ENCODE data around the gene IFT81.
"Not testable (repeated sequence)": the region's sequence is repeated elsewhere in the genome, so short reads cannot be mapped to it uniquely, and the experiment has no call there.

Gene IFT81

GRCh38 chr12:110124269-110124995 is at the start of gene IFT81:
Gene IFT81, plus strand, starts transcription at chr12:110124357. Its CDS starts 3,024 bp downstream, at chr12:110127381.
- Mint-ChIP-seq H3K36me3 (ENCODE audit: low read depth) (no peaks in the 10 kb centered on the region), H3K27ac (peak within 1 kb of the TSS; percentile 69), H3K4me1 (peaks cover 8% of the 10 kb centered on the region), H3K4me3 (peak within 1 kb of the TSS; percentile 85), H3K27me3 (peaks cover 2% of the 10 kb centered on the region), H3K9me3 (no peaks in the 10 kb centered on the region)
- peak; percentile 97 for DNase-seq
- peak; percentile 94 for ATAC-seq

DNA sequence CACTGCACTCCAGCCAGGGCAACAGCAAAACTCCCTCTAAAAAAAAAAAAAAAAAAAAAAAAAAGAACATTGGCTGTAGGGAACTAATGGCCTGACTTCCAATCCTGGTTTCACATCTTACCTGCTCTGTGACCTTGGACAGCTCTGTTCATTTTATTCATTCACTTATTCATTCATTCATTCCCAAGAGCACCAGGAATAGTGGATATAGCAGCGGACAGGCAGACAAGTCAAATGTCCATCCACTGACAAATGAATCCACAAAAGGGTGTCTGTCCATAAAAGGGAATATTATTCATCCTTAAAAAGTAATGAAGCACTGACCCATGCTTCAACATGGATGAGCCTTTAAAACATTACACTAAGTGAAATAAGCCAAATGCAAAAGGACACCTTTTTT is 48.3 kb upstream of the IFT81 start:
- peaks cover 60% of the 10 kb centered on the region for H3K4me1 Mint-ChIP-seq
- ATAC-seq (no peak), DNase-seq (no peak)
- H3K4me3 Mint-ChIP-seq, result no peak overlapping the region
- peaks cover 4% of the 10 kb centered on the region for H3K36me3 Mint-ChIP-seq (ENCODE audit: low read depth)
- no peak overlapping the region for H3K27ac Mint-ChIP-seq
- H3K27me3 Mint-ChIP-seq, result peaks cover 3% of the 10 kb centered on the region
- peaks cover 13% of the 10 kb centered on the region for H3K9me3 Mint-ChIP-seq

DNA sequence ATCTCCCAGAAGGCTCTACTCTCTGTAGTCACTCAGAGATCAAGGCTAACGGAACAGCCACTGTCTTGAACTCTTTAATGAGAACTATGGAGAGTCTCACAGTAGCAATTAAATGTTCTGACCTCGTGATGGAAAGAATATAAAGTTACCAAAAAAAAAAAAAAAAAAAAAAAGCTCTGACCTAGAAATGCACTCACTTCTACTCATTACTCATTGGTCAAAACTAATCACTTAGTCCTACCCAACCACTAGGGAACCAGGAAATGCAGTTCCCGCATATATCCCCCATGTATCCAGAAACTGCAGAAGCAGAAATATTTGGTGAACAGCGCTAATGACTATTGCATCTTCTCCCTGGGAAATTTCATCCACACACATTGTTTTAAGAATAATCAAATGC is 46.4 kb upstream of the IFT81 start:
- H3K27me3 Mint-ChIP-seq, result peaks cover 3% of the 10 kb centered on the region
- no peak overlapping the region for H3K4me3 Mint-ChIP-seq
- H3K9me3 Mint-ChIP-seq, result peaks cover 13% of the 10 kb centered on the region
- ATAC-seq (no peak), DNase-seq (no peak)
- peaks cover 4% of the 10 kb centered on the region for H3K36me3 Mint-ChIP-seq (ENCODE audit: low read depth)
- H3K4me1 Mint-ChIP-seq, result peaks cover 51% of the 10 kb centered on the region
- no peak overlapping the region for H3K27ac Mint-ChIP-seq

- peak; percentile 71 for DNase-seq
Observed at GRCh38 chr12:110079477-110080400, 44.4 kb upstream of the IFT81 start.

DNA sequence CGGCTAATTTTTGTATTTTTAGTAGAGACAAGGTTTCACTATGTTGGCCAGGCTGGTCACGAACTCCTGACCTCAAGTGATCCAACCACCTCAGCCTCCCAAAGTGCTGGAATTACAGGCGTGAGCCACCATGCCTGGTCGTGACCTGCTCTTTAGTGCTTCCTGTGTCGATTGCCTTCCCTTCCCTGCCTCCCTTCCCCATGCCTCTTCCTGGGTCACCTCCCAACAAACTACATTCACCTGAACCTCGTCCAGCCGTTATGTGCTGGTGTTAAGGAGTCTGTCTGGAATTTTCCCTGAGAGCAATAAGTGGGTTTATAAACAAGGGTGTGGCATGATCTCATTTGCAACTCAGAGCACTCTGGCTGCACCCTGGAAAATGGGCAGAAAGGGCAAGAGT is 43.7 kb upstream of the IFT81 start:
- no peak overlapping the region for H3K4me3 Mint-ChIP-seq
- ATAC-seq (no peak), DNase-seq (no peak)
- peaks cover 33% of the 10 kb centered on the region for H3K4me1 Mint-ChIP-seq
- H3K27ac Mint-ChIP-seq, result peak overlapping the region; percentile 82
- peaks cover 13% of the 10 kb centered on the region for H3K9me3 Mint-ChIP-seq
- peaks cover 4% of the 10 kb centered on the region for H3K36me3 Mint-ChIP-seq (ENCODE audit: low read depth)
- no peaks in the 10 kb centered on the region for H3K27me3 Mint-ChIP-seq

More at GRCh38 chr12:110079477-110080400, 44.4 kb upstream of the IFT81 start:
- Mint-ChIP-seq H3K36me3 (ENCODE audit: low read depth) (peaks cover 4% of the 10 kb centered on the region), H3K4me1 (peaks cover 33% of the 10 kb centered on the region), H3K4me3 (peak overlapping the region; percentile 68), H3K9me3 (peaks cover 13% of the 10 kb centered on the region), H3K27me3 (no peaks in the 10 kb centered on the region), H3K27ac (peak overlapping the region; percentile 95)
- ATAC-seq, result peak; percentile 87

GRCh38 chr12:110084314-110085015 is 39.7 kb upstream of the IFT81 start:
- Mint-ChIP-seq H3K4me1 (peaks cover 16% of the 10 kb centered on the region), H3K27ac (no peak overlapping the region), H3K27me3 (peaks cover 2% of the 10 kb centered on the region)

DNA sequence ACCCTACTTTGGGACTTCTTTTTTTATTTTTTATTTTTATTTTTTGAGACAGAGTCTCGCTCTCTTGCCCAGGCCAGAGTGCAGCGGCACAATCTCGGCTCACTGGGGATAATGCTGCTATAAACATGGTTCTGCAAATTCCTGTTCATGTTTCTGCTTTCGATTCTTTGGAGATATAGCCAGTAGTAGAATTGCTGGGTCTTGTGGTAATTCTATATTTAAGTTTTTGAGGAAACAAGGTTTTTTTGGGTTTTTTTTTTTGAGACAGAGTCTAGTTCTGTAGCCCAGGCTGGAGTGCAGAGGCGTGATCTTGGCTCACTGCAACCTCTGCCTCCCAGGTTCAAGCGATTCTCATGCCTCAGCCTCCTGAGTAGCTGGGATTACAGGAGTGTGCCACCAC is 35.9 kb upstream of the IFT81 start:
- not testable (repeated sequence) for H3K4me3 Mint-ChIP-seq; H3K9me3 Mint-ChIP-seq; ATAC-seq; H3K27me3 Mint-ChIP-seq; H3K36me3 Mint-ChIP-seq (ENCODE audit: low read depth); H3K27ac Mint-ChIP-seq; DNase-seq; H3K4me1 Mint-ChIP-seq

More at GRCh38 chr12:110084314-110085015, 39.7 kb upstream of the IFT81 start:
- H3K9me3 Mint-ChIP-seq, result peaks cover 5% of the 10 kb centered on the region
- ATAC-seq (no peak), DNase-seq (no peak)
- no peak overlapping the region for H3K4me3 Mint-ChIP-seq
- H3K36me3 Mint-ChIP-seq (ENCODE audit: low read depth), result peaks cover 3% of the 10 kb centered on the region

- no peak for DNase-seq
- Mint-ChIP-seq H3K4me1 (no peaks in the 10 kb centered on the region), H3K36me3 (ENCODE audit: low read depth) (no peaks in the 10 kb centered on the region), H3K27ac (no peak overlapping the region), H3K27me3 (peaks cover 2% of the 10 kb centered on the region), H3K9me3 (no peaks in the 10 kb centered on the region), H3K4me3 (no peak overlapping the region)
- no peak for ATAC-seq
Observed at GRCh38 chr12:110088936-110089335, 35.2 kb upstream of the IFT81 start.

DNA sequence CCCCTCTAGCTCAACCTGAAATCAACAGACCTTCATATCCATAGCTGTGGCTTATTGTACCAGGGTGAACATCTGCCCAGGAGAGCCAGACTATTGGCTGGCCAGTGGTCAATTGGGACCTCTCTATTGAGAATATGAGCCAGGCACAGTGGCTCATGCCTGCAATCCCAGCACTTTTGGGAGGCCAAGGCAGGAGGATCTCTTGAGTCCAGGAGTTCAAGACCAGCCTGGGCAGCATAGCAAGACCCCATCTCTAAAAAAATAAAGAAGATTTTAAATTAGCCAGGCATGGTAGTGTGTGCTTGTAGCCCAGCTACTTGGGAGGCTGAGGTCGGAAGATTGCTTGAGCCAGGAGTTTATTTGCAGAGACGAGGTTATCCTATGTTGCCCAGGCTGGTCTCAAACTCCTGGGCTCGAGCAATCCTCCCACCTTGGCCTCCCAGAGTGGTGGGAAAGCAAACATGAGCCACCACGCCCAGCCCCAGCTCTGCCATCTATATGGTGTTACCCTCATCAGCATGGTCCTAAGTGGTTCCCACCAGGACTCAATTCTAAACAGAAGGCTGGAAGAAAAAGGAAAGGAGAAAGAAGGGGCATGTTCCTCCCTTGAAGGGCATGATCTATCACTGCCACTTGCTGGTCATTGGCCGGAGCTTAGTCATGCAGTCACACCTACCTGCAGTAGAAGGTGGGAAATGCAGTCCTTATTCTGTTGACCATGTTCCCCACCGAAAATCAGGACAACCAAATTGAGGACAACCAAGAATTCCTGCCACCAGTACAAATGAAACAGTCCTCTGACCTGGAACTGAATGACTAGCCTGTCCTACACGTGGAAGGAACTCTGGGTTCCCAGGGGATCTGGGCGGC is 33.7 kb upstream of the IFT81 start:
- DNase-seq, result no peak
- Mint-ChIP-seq H3K4me1 (no peaks in the 10 kb centered on the region), H3K27ac (no peak overlapping the region), H3K9me3 (no peaks in the 10 kb centered on the region), H3K36me3 (ENCODE audit: low read depth) (no peaks in the 10 kb centered on the region), H3K4me3 (no peak overlapping the region), H3K27me3 (peaks cover 4% of the 10 kb centered on the region)
- ATAC-seq, result no peak

GRCh38 chr12:110091136-110091711 is 32.9 kb upstream of the IFT81 start:
- H3K4me3 Mint-ChIP-seq, result no peak overlapping the region
- ATAC-seq (no peak), DNase-seq (no peak)
- H3K27ac Mint-ChIP-seq, result no peak overlapping the region
- no peaks in the 10 kb centered on the region for H3K9me3 Mint-ChIP-seq
- H3K4me1 Mint-ChIP-seq, result no peaks in the 10 kb centered on the region
- no peaks in the 10 kb centered on the region for H3K36me3 Mint-ChIP-seq (ENCODE audit: low read depth)
- H3K27me3 Mint-ChIP-seq, result peaks cover 4% of the 10 kb centered on the region

- no peak for ATAC-seq
- DNase-seq, result no peak
- H3K4me1 Mint-ChIP-seq, result no peaks in the 10 kb centered on the region
- no peak overlapping the region for H3K27ac Mint-ChIP-seq
- H3K27me3 Mint-ChIP-seq, result peaks cover 2% of the 10 kb centered on the region
- no peak overlapping the region for H3K4me3 Mint-ChIP-seq
- no peaks in the 10 kb centered on the region for H3K9me3 Mint-ChIP-seq
- no peaks in the 10 kb centered on the region for H3K36me3 Mint-ChIP-seq (ENCODE audit: low read depth)
Observed at GRCh38 chr12:110093631-110094311, 30.4 kb upstream of the IFT81 start.

- Mint-ChIP-seq H3K4me1 (peaks cover 14% of the 10 kb centered on the region), H3K27me3 (no peaks in the 10 kb centered on the region), H3K4me3 (peak overlapping the region; percentile 5), H3K9me3 (no peaks in the 10 kb centered on the region), H3K27ac (peak overlapping the region; percentile 1), H3K36me3 (ENCODE audit: low read depth) (no peaks in the 10 kb centered on the region)
- ATAC-seq (peak; percentile 67), DNase-seq (peak; percentile 61)
Observed at GRCh38 chr12:110100315-110100970, 23.7 kb upstream of the IFT81 start.

DNA sequence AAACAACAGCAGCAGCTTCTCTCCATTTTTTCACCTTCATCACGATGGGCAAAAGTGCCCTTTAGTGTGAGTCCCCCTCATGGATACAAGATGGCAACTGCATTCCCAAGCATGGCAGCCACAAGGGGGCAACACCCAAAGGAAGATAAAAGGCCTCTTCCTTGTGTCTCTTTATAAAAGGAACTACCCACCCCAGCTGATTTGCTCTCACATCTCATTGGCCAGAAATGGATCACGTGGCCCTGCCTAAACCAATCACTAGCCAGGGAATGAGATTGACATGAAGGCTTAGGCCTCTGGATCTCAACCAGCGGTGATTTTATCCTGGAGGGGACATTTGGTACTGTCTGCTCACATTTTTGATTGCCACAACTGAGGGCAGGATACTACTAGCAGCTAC is 21.9 kb upstream of the IFT81 start:
- H3K9me3 Mint-ChIP-seq, result no peaks in the 10 kb centered on the region
- H3K27ac Mint-ChIP-seq, result peak overlapping the region; percentile 3
- H3K4me1 Mint-ChIP-seq, result peaks cover 14% of the 10 kb centered on the region
- DNase-seq, result peak; percentile 35
- no peaks in the 10 kb centered on the region for H3K36me3 Mint-ChIP-seq (ENCODE audit: low read depth)
- no peak overlapping the region for H3K4me3 Mint-ChIP-seq
- H3K27me3 Mint-ChIP-seq, result no peaks in the 10 kb centered on the region
- ATAC-seq, result peak; percentile 78

Data from activated naive CD8-positive, alpha-beta T cell treated with anti-CD3 and anti-CD28 coated beads, Interleukin-2, amount 50 U/mL, for 24 hours (primary cell).